Activated CD8-positive, alpha-beta memory T cell treated with anti-CD3 and anti-CD28 coated beads for 1 hour (primary cell): Measurements from ENCODE around the gene C1QTNF6.

Source experiments
- DNase-seq, 2 donors: peaks; one replicate each; pipeline ENCODE4 v3.0.0-alpha.2; 2020; ENCODE audit warnings: low read depth in 1 of 2; ENCODE audit errors: extremely low read depth in 1 of 2

Gene C1QTNF6

DNA sequence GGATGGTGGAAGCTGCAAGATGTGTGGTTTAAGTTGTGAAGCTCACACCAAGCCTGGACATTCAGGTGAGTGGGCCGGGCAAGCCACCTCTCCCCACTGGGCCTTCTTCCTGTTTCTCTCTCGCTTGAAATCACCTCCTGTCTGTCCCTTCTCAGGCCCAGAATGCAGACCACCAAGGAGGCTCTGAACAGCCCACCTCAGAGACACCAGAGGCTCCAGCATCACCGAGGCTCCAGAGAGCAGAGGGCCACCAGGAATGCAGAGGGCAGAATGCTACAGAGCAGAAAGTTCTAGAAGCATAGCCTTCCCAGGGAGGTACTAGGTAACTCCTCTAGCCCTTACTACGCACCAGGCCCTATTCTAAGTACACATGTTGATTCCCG is 23.6 kb downstream of the C1QTNF6 start:
- DNase-seq: no peak

- DNase-seq: no peak
Observed at GRCh38 chr22:37163575-37164504, 24.2 kb downstream of the C1QTNF6 start.

GRCh38 chr22:37163096-37163489 is 25.0 kb downstream of the C1QTNF6 start:
- DNase-seq: no peak

DNA sequence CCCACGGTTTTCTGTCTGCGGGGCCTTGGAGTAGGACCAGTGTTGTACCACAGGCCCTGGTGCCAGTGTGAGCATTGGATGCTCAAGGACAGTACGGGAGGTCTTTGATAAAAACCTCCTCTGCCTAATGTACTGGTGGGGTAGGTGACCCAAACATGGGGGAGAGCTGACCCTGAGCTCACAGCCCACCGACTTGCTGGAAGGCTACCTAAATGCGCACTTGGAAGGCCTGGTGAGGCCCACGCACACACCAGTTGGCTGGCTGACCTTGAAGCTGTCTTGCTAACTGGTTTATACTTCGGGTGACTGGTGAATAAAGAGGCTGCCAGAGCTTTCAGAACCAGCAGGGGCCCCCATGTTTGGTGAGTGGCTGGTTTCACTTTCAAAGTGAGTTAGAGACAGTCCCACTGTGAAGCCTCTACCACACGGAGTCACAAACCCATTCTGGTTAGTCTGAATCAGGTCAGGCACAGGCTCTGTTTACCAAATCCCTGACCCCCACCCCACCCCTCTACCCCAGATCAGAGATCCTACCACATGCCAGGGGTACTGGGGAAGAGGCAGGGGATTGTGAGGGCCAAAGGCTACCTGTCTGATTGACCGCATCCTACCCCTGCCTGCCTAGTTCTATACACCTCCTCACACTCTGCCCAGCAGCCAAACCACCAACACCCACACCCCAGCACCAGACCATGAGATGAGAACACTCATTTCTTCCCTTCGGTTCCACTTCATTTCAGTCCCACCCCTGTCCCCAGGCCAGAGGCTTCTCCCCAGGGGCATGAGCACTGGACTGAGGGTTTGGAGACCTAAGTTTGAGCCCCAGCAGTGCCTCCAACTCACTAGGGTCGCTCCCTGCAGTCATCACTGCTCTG is 25.6 kb downstream of the C1QTNF6 start:
- no peak for DNase-seq

DNA sequence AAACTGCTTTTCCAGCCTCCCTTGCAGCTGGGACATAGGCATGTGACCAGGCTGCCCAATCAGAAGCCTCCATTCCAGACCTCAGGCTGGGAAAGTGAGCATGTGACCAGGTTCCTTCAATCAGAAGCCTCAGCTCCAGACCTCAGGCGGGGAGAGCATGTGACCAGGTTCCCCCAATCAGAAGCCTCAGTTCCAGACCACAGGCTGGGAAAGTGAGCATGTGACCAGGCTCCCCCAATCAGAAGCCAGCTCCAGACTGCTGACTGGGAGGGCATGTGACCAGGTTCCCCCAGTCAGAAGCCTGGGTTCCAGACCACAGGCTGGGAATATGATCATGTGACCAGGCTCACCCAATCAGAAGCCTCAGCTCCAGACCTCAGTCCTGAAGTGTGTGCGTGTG is 26.6 kb downstream of the C1QTNF6 start:
- DNase-seq: no peak

- no peak for DNase-seq
Observed at GRCh38 chr22:37160027-37160426, 28.0 kb downstream of the C1QTNF6 start.

- DNase-seq: no peak
Observed at GRCh38 chr22:37158963-37159290, 29.1 kb downstream of the C1QTNF6 start.

DNA sequence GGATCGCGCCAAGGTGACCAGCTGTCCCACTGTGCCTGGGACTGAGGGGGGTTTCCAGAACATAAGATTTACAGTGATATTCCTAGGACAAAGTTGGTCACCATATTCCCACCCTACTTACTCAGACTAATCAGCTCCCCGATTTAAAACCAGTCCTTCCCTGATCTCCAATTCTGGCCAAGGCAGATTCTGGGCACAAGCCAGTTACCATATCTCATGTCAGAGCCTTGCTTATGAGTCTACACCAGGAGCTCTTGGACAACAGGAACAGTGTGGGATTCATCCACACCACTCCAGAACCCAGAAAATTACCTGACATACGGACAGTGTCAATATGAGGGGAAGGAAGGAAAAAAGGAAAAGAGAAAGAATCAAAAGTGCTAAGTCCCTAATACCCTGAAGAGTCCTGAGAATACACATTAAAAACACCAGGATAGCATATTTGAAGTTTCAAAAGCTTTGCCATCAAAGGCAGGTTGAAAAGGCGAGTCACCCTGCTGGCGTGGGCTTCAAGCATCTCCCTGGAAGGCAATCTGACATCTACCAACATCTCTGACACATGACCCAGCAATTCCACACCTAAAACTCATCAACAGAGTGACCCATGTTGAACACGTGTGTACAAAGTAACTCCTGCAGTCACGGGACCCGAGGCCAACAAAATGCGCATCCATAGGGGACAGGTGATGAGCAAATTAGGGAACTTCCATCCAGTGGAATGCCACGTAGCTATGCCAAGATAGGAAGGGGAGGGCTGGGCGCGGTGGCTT is 30.3 kb downstream of the C1QTNF6 start:
- DNase-seq: no peak

GRCh38 chr22:37156686-37157435 is 31.2 kb downstream of the C1QTNF6 start:
- DNase-seq: no peak

- DNase-seq: no peak
Observed at GRCh38 chr22:37155971-37156370, 32.1 kb downstream of the C1QTNF6 start.

DNA sequence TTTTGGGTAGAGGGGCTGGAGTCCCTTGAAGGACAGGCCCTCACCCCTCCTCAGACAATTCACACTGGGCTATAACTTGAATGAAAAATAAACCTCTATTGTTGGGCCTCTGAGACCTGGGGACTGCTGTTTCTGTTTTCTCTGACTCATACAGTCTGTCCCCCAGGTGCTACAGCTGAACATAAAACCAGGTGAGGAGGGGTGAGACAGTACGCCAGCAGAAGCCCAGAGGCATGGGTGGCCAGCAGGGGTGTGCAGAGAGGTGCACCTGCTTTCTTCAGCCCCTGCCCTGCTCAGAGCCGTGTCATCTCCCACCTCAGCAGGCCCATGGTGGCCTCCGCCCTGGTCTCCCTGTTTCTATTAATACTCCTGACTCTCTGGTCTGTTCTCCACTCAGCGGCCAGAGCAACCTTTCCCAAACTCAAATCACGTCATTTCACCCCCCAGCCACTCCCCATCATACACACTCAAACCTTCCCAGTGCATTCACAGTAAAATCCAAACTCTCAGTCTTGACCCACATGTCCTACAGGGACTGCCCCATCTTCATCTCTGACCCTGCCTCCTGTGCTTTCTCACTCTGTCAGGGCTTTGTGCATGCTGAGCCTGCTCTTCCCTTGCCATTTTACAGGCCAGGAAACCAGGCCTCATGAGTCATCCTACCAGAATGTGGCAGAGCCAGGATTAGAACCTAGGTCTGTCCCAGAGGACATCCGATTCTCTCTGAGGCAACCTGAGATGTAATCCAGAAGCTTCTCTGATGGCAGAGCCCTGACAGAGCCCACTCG is 32.9 kb downstream of the C1QTNF6 start:
- DNase-seq: no peak

DNA sequence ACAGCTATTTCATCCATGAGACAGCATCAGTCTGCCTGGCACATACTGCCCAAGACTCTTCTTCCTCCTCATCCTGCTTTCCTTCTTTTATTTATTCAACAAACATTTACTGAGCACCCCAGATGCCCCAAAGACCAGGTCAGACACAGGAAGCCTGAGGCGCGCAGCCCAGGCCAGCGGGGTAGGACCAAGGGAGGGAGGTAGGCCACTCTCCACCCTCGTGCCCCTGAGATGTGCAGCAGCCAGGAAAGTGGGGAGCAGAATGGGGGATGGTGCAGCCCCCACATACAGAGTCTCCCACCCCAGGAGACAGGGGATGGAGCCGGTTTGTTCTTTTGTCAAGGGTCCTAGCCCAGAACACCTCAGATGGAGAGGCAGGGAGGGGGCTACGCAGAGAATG is 34.1 kb downstream of the C1QTNF6 start:
- no peak for DNase-seq

GRCh38 chr22:37151401-37151800 is 36.6 kb downstream of the C1QTNF6 start:
- DNase-seq: no peak

DNA sequence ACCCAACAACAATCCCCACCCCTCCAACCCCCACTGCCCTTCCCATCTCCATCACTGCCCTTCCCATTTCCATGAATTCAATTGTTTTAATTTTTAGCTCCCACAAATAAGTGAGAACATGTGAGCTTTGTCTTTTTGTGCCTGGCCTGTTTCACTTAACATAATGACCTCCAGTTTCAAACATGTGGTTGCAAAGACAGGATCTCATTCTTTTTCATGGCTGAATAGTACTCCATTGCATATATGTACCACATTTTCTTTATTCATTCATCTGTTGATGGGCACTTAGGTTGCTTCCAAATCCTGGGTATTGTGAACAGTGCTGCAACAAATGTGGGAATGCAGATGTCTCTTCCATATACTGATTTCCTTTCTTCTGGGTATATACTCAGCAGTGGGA is 37.3 kb downstream of the C1QTNF6 start:
- DNase-seq: no peak

- DNase-seq: no peak
Observed at GRCh38 chr22:37148742-37149665, 39.0 kb downstream of the C1QTNF6 start.

DNA sequence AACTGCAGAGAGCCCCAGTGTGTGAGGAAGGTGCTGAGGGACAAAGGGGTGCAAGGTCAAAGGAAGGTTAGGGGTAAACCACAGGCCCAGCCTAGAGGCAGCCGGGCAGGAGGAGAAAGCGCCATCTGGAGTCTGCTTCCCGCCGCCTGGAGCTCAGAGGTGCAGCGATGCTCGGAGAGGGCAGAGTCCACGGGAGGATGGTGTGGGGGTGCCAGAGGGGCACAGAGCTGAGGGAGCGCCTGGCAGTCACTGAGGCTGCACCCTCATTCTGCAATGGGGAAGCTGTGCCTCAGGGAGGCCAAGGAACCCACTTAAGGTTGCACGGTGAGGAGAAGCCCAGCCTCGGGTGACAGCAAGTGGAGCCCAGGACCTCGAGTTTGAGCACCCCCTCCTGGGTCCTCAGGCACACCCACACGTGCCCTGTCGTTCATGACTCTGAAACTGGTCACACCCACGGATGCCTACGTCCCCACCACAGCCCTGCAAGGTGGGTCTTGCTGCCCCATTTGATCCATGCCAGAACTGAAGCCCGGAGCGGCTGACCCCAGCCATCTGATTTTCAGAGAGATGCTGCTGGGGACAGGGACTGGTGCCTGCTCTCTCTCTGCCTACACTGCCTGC is 39.9 kb downstream of the C1QTNF6 start:
- no peak for DNase-seq

DNA sequence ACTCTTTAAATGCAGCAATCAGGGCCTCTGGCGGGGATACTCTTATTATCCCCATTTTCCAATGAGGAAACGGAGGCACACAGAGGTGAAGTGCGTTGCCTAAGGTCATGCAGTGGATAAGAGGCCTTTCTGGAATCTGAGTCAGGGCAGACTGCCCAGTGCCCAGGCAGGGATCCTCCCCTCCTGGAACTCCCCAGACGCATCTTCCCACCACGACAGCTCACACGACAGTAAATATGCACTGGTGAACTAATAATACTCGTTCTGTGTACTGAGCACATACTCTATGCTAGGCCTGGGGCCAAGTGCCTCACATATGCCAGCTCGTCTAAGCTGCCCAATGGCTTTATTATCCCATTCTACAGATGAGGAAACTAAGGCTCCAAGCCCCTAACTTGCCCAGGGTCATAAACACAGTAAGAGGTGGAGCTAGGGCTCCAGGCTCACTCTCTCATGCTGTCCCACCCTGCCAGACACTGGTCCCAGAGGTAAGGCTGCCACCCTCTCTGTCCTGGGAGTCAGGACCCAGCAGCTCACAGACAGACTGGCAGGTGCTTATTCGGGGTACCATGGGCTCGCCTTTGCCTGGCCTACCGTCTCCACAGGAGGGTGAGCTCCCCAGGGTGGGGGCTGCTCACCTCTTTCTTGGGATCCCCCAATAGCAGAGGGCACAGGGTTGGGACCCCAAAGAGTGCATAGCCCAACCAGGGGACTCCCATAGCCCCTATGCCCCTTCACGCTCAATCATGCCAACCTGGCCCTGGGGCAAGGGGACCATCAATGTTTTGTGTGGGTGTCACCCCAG is 40.7 kb downstream of the C1QTNF6 start:
- no peak for DNase-seq
